ENCODE data around the gene ATG4B. TPM values are rescaled to one million over a fixed set of nuclear protein-coding genes. Genes with fewer than 3 reads are reported as not detected.

ATG4B gene
- total RNA-seq, 1 donor from 2014 or later: 83.2 TPM

DNA sequence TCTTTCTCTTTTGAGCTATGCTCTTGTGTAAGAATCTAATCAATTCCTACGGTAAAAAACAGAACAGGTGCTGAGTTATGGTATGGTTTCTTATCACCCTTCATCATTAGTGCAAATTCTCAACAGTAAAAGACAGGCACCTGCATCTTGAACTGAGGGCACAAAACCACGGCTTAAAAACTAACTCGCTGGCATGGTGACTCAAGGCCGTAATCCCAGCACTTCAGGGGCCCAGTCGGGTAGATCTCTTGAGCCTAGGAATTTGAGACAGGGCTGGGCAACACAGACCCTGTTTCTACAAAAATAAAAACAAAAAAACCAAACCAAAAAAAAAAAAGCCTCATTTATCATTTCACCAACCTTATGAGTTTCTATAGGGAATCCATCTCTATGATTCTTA is 33.8 kb upstream of the ATG4B start:
- H3K4me3 Mint-ChIP-seq (ENCODE audit: unreplicated experiment): no peak overlapping the region
- DNase-seq (ENCODE audit: low read depth) (no peak), FAIRE-seq (no peak)
- Histone ChIP-seq H2AFZ (ENCODE audit: low read depth, low read length) (no peak overlapping the region), H3K4me2 (ENCODE audit: low read length) (no peak overlapping the region), H3K4me1 (ENCODE audit: insufficient read depth, low read length) (no peaks in the 10 kb centered on the region), H3K27ac (ENCODE audit: low read depth, low read length) (no peak overlapping the region), H3K79me2 (ENCODE audit: insufficient read depth, low read length) (peaks cover 12% of the 10 kb centered on the region), H4K20me1 (ENCODE audit: insufficient read depth, low read length) (peaks cover 3% of the 10 kb centered on the region), H3K9ac (ENCODE audit: low read length) (no peak overlapping the region), H3K4me3 (ENCODE audit: insufficient read depth, low read depth, low read length) (no peak overlapping the region), H3K27me3 (ENCODE audit: insufficient read depth, low read length) (no peaks in the 10 kb centered on the region), H3K36me3 (ENCODE audit: insufficient read depth, low read length) (peaks cover 9% of the 10 kb centered on the region), H3K9me3 (ENCODE audit: insufficient read depth, low read depth, low read length) (no peaks in the 10 kb centered on the region)
- H3K4me1 Mint-ChIP-seq (ENCODE audit: low read depth, unreplicated experiment): peaks cover 3% of the 10 kb centered on the region
- no peak for TF ChIP-seq CTCF (IDR thresholded peaks at IDR 0.05; ENCODE audit: insufficient read depth, low read depth, low read length)
- TF ChIP-seq EZH2 (IDR thresholded peaks at IDR 0.05; ENCODE audit: insufficient read depth, low read length): no peak
- H3K27ac Mint-ChIP-seq (ENCODE audit: unreplicated experiment): no peak overlapping the region
- H3K36me3 Mint-ChIP-seq (ENCODE audit: low read depth, unreplicated experiment): peaks cover 23% of the 10 kb centered on the region
- no peaks in the 10 kb centered on the region for H3K9me3 Mint-ChIP-seq (ENCODE audit: unreplicated experiment)
- H3K27me3 Mint-ChIP-seq (ENCODE audit: low read depth, unreplicated experiment): no peaks in the 10 kb centered on the region

- no peak overlapping the region for H3K27ac ChIP-seq (ENCODE audit: low read depth, low read length)
- TF ChIP-seq EZH2 (IDR thresholded peaks at IDR 0.05; ENCODE audit: insufficient read depth, low read length) (no peak), CTCF (IDR thresholded peaks at IDR 0.05; ENCODE audit: insufficient read depth, low read depth, low read length) (no peak)
- Mint-ChIP-seq H3K27ac (ENCODE audit: unreplicated experiment) (no peak overlapping the region), H3K27me3 (ENCODE audit: low read depth, unreplicated experiment) (no peaks in the 10 kb centered on the region), H3K9me3 (ENCODE audit: unreplicated experiment) (no peaks in the 10 kb centered on the region), H3K4me1 (ENCODE audit: low read depth, unreplicated experiment) (peaks cover 9% of the 10 kb centered on the region), H3K4me3 (ENCODE audit: unreplicated experiment) (no peak overlapping the region), H3K36me3 (ENCODE audit: low read depth, unreplicated experiment) (peaks cover 18% of the 10 kb centered on the region)
- no peak overlapping the region for H2AFZ ChIP-seq (ENCODE audit: low read depth, low read length)
- peaks cover 35% of the 10 kb centered on the region for H3K79me2 ChIP-seq (ENCODE audit: insufficient read depth, low read length)
- H3K4me2 ChIP-seq (ENCODE audit: low read length): no peak overlapping the region
- DNase-seq (ENCODE audit: low read depth) (no peak), FAIRE-seq (no peak)
- H3K4me3 ChIP-seq (ENCODE audit: insufficient read depth, low read depth, low read length): no peak overlapping the region
- H3K4me1 ChIP-seq (ENCODE audit: insufficient read depth, low read length): peaks cover 6% of the 10 kb centered on the region
- H3K36me3 ChIP-seq (ENCODE audit: insufficient read depth, low read length): peaks cover 5% of the 10 kb centered on the region
- no peaks in the 10 kb centered on the region for H3K27me3 ChIP-seq (ENCODE audit: insufficient read depth, low read length)
- H3K9me3 ChIP-seq (ENCODE audit: insufficient read depth, low read depth, low read length): no peaks in the 10 kb centered on the region
- no peak overlapping the region for H3K9ac ChIP-seq (ENCODE audit: low read length)
- H4K20me1 ChIP-seq (ENCODE audit: insufficient read depth, low read length): peaks cover 11% of the 10 kb centered on the region
Observed at GRCh38 chr2:241606186-241606585, 31.3 kb upstream of the ATG4B start.

GRCh38 chr2:241607162-241607885 is 30.2 kb upstream of the ATG4B start:
- peaks cover 9% of the 10 kb centered on the region for H3K4me1 Mint-ChIP-seq (ENCODE audit: low read depth, unreplicated experiment)
- Histone ChIP-seq H3K4me1 (ENCODE audit: insufficient read depth, low read length) (peaks cover 6% of the 10 kb centered on the region), H4K20me1 (ENCODE audit: insufficient read depth, low read length) (peaks cover 18% of the 10 kb centered on the region), H2AFZ (ENCODE audit: low read depth, low read length) (no peak overlapping the region), H3K27ac (ENCODE audit: low read depth, low read length) (no peak overlapping the region), H3K9ac (ENCODE audit: low read length) (no peak overlapping the region), H3K4me2 (ENCODE audit: low read length) (no peak overlapping the region), H3K79me2 (ENCODE audit: insufficient read depth, low read length) (peaks cover 44% of the 10 kb centered on the region), H3K4me3 (ENCODE audit: insufficient read depth, low read depth, low read length) (no peak overlapping the region), H3K36me3 (ENCODE audit: insufficient read depth, low read length) (peaks cover 4% of the 10 kb centered on the region), H3K9me3 (ENCODE audit: insufficient read depth, low read depth, low read length) (no peaks in the 10 kb centered on the region), H3K27me3 (ENCODE audit: insufficient read depth, low read length) (no peaks in the 10 kb centered on the region)
- H3K9me3 Mint-ChIP-seq (ENCODE audit: unreplicated experiment): no peaks in the 10 kb centered on the region
- TF ChIP-seq CTCF (IDR thresholded peaks at IDR 0.05; ENCODE audit: insufficient read depth, low read depth, low read length) (no peak), EZH2 (IDR thresholded peaks at IDR 0.05; ENCODE audit: insufficient read depth, low read length) (no peak)
- H3K27ac Mint-ChIP-seq (ENCODE audit: unreplicated experiment): no peak overlapping the region
- H3K36me3 Mint-ChIP-seq (ENCODE audit: low read depth, unreplicated experiment): peaks cover 13% of the 10 kb centered on the region
- FAIRE-seq (no peak), DNase-seq (ENCODE audit: low read depth) (no peak)
- H3K4me3 Mint-ChIP-seq (ENCODE audit: unreplicated experiment): no peak overlapping the region
- H3K27me3 Mint-ChIP-seq (ENCODE audit: low read depth, unreplicated experiment): no peaks in the 10 kb centered on the region
